HG02840 (cell line): ENCODE data around the gene KCNK10.

ENCODE experiments used
- ATAC-seq: cut with Tn5 transposase; IDR thresholded peaks from one replicate; pipeline ENCODE4 v1.9.1; 2021; ENCODE audit warnings: mild to moderate bottlenecking, moderate library complexity, moderate number of reproducible peaks; ENCODE audit not compliant: unreplicated experiment, low FRiP score

Gene KCNK10, protein sequence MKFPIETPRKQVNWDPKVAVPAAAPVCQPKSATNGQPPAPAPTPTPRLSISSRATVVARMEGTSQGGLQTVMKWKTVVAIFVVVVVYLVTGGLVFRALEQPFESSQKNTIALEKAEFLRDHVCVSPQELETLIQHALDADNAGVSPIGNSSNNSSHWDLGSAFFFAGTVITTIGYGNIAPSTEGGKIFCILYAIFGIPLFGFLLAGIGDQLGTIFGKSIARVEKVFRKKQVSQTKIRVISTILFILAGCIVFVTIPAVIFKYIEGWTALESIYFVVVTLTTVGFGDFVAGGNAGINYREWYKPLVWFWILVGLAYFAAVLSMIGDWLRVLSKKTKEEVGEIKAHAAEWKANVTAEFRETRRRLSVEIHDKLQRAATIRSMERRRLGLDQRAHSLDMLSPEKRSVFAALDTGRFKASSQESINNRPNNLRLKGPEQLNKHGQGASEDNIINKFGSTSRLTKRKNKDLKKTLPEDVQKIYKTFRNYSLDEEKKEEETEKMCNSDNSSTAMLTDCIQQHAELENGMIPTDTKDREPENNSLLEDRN

GRCh38 chr14:88323086-88323522, at the start of gene KCNK10:
KCNK10 (minus strand) TSS chr14:88323269; CDS start chr14:88322798, 471 bp downstream.
- ATAC-seq: peak; percentile 26

DNA sequence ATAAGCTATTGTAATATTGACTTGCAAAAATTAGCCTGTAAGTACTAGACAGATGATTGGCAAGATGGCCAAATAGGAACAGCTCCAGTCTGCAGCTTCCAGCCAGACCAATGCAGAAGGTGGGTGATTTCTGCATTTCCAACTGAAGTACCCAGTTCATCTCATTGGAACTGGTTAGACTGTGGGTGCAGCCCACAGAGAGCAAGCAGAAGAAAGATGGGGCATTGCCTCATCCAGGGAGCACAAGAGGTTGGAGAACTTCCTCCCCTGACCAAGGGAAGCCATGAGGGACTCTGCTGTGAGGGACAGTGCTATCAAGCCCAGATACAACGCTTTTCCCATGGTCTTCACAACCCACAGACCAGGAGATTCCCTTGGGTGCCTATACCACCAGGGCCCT, 46.4 kb upstream of the KCNK10 start:
- ATAC-seq: no peak

DNA sequence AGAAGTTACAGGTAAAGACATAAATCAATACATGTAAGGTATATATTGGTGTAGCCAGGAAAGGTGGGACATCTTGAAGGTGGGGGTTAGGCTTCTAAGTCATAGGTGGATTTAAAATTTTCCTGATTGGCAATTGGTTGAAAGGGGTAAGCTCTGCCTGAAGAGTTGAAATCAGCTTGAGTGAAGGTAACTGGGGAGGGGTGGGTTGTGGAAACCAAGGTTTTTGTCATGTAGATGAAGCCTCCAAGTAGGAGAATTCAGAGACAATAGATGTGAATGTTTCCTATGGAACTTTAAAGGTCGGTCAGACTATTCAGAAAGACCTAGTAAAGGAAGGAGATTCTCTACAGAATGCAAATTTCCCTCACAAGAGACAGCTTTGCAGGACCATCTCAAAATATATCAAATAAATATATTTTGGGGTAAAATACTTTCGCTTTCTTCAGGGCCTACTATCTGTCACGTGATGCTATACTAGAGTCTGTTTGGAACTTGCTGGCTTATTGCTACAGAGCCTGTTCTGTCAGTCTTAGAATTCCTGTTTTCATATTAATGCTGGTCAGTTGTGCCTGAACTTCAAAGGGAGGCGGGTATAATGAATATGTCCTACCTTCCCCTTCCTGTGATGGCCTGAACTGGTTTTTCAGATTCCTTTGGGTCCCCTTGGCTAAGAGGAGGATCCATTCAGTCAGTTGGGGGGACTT, 41.8 kb upstream of the KCNK10 start:
- no peak for ATAC-seq

DNA sequence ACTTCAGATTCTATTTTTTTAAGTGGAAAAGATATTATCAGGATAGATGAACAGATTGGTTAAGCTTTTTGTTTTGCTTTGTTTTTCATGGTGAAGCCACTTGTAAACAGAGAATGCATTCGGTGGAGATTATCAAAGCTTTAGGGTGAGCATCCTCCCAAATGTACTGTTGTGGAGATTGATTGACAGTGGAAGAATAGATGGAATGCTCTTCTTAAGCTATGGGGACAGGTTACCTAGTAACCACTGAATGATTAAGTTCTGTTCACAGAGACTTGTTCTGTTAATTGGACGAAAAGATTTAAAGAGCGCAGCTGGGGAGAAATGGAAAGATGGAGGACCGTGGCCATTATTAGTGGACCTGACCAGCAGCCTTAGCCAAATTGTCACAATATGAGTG, 40.6 kb upstream of the KCNK10 start:
- no peak for ATAC-seq

DNA sequence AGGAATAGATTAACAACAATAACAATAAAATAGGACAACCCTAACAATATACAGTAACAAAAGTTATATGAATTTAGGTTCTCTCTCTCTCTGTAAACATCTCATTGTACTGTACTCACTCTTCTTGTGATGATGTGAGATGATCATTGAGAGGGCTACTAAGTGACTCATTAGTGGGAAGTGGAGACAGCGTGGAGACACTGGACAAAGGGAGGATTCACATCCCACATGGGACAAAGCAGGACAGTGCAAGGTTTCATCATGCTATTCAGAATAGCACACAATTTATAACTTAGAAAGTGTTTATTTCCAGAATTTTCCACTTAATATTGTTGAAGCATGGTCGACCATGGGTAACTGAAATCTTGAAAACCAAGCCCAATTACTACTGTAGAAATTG, 36.4 kb upstream of the KCNK10 start:
- no peak for ATAC-seq

DNA sequence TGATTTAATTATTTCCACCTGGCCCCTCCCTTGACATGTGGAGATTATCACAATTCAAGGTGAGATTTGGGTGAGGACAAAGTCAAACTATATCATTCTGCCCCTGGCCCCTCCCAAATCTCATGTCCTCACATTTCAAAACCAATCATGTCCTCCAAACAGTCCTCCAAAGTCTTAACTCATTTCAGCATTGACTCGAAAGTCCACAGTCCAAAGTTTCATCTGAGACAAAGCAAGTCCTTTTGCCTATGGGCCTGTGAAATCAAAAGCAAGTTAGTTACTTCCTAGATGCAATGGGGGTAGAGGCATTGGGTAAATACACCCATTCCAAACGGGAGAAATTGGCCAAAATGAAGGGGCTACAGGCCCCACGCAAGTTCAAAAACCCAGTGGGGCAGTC, 31.3 kb upstream of the KCNK10 start:
- no peak for ATAC-seq

- ATAC-seq: no peak
These were observed 29.6 kb upstream of the KCNK10 start for GRCh38 chr14:88352698-88353097.

DNA sequence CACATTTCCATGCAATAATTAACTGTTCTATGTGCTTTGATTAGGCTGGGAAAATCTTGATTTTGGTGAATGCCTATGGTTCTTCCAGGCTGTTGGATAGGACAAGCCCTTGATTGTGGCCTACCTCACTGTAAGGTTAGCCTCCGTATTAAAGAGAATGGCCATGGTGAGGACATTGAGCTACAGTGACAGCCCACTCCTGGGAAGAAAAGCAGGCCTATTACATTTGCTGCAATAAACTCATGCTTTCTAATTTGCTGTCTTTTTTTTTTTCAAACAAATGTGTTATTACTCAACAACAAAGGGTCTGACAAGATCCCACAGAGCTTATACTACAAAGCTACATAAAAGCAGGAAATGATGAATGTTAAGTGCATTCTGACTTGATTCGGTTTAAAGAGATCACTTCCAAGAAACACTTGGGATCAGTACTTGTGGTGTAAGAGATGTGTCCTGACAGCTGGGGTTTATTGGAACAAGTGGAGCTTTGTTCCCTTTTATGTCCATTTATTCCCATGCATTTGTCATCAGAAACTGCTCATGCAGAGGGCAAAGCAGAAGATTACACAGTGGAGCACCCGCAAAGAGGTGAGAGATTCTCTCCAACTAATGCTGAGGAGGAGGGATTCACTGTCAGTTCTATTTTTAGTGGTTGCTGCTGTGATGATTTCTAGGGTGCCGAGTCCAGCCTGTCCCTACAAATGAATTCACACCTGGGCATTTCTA, 29.1 kb upstream of the KCNK10 start:
- ATAC-seq: no peak

GRCh38 chr14:88348546-88348945, 25.5 kb upstream of the KCNK10 start:
- ATAC-seq: no peak

DNA sequence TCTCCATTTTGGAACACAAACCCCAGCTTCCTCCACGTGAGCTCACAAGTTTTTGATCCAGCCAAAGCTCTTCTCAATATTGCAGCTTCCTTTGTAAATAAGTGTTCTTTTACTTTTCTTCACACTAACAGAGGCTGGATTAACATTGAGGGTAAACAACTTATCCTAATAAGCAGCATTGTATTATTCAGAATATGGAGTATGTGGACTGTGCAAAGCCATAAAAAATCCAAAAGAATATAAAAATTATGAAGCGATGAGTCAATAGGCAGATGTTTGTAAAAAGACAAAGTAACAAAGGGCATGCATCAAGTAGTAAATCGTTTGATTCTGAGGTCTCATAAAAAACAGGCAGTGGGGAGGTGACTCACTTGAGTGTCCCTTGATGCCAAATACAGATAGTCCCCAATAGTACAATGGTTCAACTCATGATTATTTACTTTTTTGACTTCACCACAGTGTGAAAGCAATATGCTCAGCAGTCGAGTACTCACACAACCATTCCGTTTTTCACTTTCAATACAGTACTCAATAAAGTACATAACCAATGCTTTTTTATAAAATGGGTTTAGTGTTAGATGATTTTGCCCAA, 23.1 kb upstream of the KCNK10 start:
- ATAC-seq: no peak

DNA sequence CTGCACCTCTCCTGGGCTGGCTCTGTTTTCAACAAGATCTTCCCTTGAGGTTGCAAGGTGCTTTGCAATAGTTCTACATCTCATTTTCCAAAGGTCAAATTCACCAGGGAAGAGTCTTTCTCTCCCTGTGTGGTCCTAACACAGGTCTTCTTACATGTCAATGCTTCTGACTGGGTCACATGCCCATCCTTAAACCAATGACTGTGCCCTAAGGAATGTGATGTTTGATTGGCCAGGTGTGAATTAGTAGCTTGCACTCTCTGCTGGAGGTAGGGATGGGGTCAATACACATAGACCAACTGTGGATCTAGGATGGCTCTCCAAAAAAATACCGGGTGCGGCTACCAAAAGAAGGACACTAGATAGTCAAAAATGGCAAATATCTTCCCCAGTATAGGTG, 19.9 kb upstream of the KCNK10 start:
- no peak for ATAC-seq

DNA sequence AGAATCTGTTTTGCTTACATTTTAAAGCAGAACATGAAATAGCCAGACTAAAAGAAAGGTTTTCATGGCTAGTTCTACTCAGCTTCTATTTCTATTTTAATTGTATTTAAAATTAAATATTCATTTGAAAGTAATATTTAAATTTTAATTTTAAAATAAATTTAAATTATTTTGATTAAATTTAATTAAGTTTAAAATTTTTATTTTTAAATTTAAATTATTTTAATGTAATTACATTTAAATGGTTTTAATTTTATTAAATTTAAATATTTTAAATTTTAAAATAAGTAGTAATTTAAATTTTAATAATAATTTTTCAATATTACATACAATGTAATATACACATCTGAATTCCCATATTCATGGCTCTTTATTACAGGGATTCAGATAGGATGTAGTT, 17.3 kb upstream of the KCNK10 start:
- no peak for ATAC-seq

DNA sequence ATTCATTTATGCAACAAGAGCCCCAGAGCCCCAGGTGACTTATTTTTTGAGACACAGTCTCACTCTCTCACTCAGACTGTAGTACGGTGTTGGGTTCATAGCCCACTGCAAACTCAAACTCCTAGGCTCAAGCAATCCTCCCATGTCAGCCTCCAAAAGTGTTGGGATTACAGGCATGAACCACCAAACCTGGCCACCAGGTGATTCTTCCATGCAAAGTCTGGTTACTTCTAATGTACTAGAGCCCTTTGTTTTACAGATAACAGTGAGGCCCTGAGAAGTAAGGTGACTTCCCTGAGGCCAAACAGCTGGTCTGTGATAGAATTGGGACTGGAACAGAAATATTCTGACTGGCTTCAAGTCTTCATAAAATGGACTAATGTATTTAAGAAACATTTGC, 10.0 kb upstream of the KCNK10 start:
- no peak for ATAC-seq

- ATAC-seq: no peak
These were observed 4.4 kb upstream of the KCNK10 start for GRCh38 chr14:88327497-88327896.

- ATAC-seq: no peak
These were observed 3.5 kb upstream of the KCNK10 start for GRCh38 chr14:88326352-88327103.

DNA sequence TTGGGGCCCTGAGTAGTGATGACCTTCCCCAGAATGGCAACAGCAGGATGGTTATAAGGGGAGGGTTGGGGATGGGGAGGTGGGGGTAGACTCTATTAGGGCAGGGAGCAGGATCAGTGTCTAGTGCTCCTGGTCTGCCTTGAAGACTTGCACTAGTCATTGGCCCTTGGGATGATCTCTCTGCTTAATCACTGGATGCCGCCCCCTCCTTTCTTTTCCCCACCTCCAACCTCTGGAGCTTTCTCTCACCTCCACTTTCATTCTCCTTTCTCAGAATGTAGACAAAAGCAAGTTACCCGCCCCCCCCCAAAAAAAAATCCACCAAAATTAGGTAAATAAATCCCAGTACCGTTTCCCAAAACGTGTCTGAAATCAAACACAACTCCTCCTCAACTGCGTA, 2.8 kb upstream of the KCNK10 start:
- ATAC-seq: no peak

DNA sequence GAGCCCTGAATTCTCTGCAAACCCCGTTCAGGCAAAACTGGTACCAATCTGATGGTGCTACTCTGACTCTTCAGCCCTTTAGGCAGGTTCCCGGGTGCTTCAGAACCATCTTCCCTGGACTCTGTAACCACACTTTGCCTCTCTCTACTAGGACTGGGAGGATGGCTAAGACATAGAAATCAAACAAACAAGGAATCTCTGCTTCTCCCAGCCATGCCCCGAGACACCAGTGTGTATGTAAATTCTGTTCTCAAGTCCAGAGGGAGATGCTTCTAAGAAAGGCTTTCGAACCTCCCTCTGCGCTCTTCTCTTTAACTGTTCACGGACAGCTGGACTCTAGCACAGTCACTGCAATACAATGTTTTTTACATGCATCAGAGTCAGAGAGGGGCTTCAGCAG, 1.9 kb upstream of the KCNK10 start:
- no peak for ATAC-seq

GRCh38 chr14:88324491-88324890, 1.4 kb upstream of the KCNK10 start:
- no peak for ATAC-seq

GRCh38 chr14:88323523-88324199, 592 bp upstream of the KCNK10 start:
- peak; percentile 92 for ATAC-seq
